Sigmoid colon (tissue), 7 donors: ENCODE data around the gene COG7. TPM values are rescaled to one million over a fixed set of nuclear protein-coding genes. Genes with fewer than 3 reads are reported as not detected.
"Not testable (repeated sequence)": the region's sequence is repeated elsewhere in the genome, so short reads cannot be mapped to it uniquely, and the experiment has no call there.

Source experiments
- DNase-seq: peaks from one replicate; pipeline ENCODE4 v3.0.0-alpha.2; 2019
- H3K27ac ChIP-seq, 4 donors: fragments of 200-600 bp; sonication (generic); one replicate each; pipeline ENCODE4 v1.5.1; 2016 to 2019; ENCODE audit warnings: mild to moderate bottlenecking in 1 of 4
- H3K27me3 ChIP-seq, 3 donors: fragments of 200-600 bp; sonication (generic); one replicate each; pipeline ENCODE4 v1.5.1; 2019; ENCODE audit warnings: mild to moderate bottlenecking in 1 of 3
- H3K36me3 ChIP-seq, 4 donors: fragments of 200-600 bp; sonication (generic); one replicate each; pipeline ENCODE4 v1.5.1; 2016 to 2019
- H3K4me1 ChIP-seq, 4 donors: fragments of 200-600 bp; sonication (generic); one replicate each; pipeline ENCODE4 v1.5.1; 2017 to 2019
- H3K4me3 ChIP-seq, 4 donors: fragments of 200-600 bp; sonication (generic); one replicate each; pipeline ENCODE4 v1.5.1; 2017 to 2019; ENCODE audit warnings: mild to moderate bottlenecking in 2 of 4, moderate library complexity in 1 of 4
- H3K9me3 ChIP-seq, 4 donors: fragments of 200-600 bp in 3 of 4; sonication (generic) in 3 of 4; one replicate each; pipeline versions ENCODE4 v1.5.1 to v1.6.1; 2013 to 2019
- EP300 ChIP-seq, 4 donors: sonication (generic); formaldehyde crosslinking; IDR thresholded peaks; one replicate each; pipeline ENCODE4 v1.6.1; 2017; ENCODE audit warnings: antibody characterized with exemption in 4 of 4
- POLR2A ChIP-seq, 2 donors: fragments of 450-650 bp; IDR thresholded peaks; one replicate each; pipeline ENCODE4 v1.6.1; 2016; ENCODE audit warnings: antibody characterized with exemption in 2 of 2, mild to moderate bottlenecking in 2 of 2, moderate library complexity in 2 of 2
- POLR2AphosphoS5 ChIP-seq, 4 donors: sonication (generic); formaldehyde crosslinking; IDR thresholded peaks; one replicate each; pipeline ENCODE4 v1.6.1; 2017; ENCODE audit warnings: antibody characterized with exemption in 4 of 4
- WGBS, 2 donors: extraction: QIAGEN DNeasy Blood & Tissue Kit; methylation state at CpG; one replicate each; pipeline ENCODE4 v1.1.7; 2013; 5-methylcytosine and 5-hydroxymethylcytosine counted together
- intact Hi-C: fragments of 100-400 bp; cut with DNase I; formaldehyde crosslinking; loops from one replicate; pipeline ENCODE4 v1.15.1; 2023
- polyA plus RNA-seq, 3 donors: library from polyadenylated mRNA; stranded (reverse); fragments of 200-250 nt; gene quantifications; one replicate each; pipeline ENCODE4 v1.2.3, GENCODE V29; 2013
- total RNA-seq, 4 donors: library from RNA; depleted of rRNA; stranded (reverse); fragments of >200 nt; gene quantifications; one replicate each; pipeline ENCODE4 v1.1.0, GENCODE V29; 2016
- TF ChIP-seq, protein P1 (sequence below), 4 experiments: fragments of 450-650 bp in 3 of 4; fragments of 200-600 bp in 1 of 4; IDR thresholded peaks; one replicate each; pipeline ENCODE4 v1.5.1; 2016 to 2019; ENCODE audit warnings: antibody characterized with exemption in 4 of 4, mild to moderate bottlenecking in 3 of 4, moderate library complexity in 2 of 4
- donor health status: healthy with polysubstance abuse.
- donor health status: Bipolar disorder and iron deficiency.
- donor health status: healthy.

Gene COG7
- total and polyA plus RNA-seq, 7 donors = 12.0 to 26.0 (median 17.4) TPM

DNA sequence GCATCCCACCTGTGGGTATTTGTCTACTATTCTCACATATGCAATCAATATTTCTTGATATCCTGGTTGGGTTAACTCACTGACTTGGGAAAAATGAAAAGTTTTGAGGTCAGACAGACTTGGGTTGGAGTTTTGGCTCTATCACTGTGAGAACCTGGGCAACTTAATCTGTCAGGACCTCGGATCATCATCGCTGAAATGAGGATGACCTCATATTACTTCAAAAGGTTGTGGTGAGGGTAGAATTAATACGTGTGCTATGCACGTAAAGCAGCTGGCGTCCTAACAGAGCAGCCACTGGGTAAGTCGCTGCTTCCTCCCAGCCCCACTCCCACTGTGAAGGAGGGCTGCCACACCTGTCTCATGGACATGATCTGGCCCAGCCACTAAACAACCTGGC lies 57.3 kb downstream of the COG7 start:
- Histone ChIP-seq H3K4me1 (peaks cover 0 to 46% (median 20%) of the 10 kb centered on the region in 4 donors), H3K4me3 (no peak overlapping the region), H3K9me3 (no peaks in the 10 kb centered on the region), H3K27me3 (no peaks in the 10 kb centered on the region), H3K27ac (no peak overlapping the region), H3K36me3 (peaks cover 8 to 71% (median 17%) of the 10 kb centered on the region in 4 donors)
- DNase-seq = no peak
- intact Hi-C loops = no loop called here
- TF ChIP-seq EP300 (IDR thresholded peaks at IDR 0.05) (no peak), POLR2AphosphoS5 (IDR thresholded peaks at IDR 0.05) (no peak), POLR2A (IDR thresholded peaks at IDR 0.05) (no peak)
- TF ChIP-seq, protein P1, sequence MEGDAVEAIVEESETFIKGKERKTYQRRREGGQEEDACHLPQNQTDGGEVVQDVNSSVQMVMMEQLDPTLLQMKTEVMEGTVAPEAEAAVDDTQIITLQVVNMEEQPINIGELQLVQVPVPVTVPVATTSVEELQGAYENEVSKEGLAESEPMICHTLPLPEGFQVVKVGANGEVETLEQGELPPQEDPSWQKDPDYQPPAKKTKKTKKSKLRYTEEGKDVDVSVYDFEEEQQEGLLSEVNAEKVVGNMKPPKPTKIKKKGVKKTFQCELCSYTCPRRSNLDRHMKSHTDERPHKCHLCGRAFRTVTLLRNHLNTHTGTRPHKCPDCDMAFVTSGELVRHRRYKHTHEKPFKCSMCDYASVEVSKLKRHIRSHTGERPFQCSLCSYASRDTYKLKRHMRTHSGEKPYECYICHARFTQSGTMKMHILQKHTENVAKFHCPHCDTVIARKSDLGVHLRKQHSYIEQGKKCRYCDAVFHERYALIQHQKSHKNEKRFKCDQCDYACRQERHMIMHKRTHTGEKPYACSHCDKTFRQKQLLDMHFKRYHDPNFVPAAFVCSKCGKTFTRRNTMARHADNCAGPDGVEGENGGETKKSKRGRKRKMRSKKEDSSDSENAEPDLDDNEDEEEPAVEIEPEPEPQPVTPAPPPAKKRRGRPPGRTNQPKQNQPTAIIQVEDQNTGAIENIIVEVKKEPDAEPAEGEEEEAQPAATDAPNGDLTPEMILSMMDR (IDR thresholded peaks at IDR 0.05) = no peak
- 97 to 98% methylated on average over 6 of the region's 6 CpGs for WGBS, 2 donors

GRCh38 chr16:23394141-23394831 lies 58.7 kb downstream of the COG7 start:
- H3K27me3 ChIP-seq = no peaks in the 10 kb centered on the region
- WGBS, 2 donors = 79 to 92% methylated on average over 4 of the region's 4 CpGs
- H3K27ac ChIP-seq = peak overlapping the region; percentile 31 to 78 (median 67)
- peaks cover 8 to 71% (median 19%) of the 10 kb centered on the region in 4 donors for H3K36me3 ChIP-seq
- H3K4me3 ChIP-seq = no peak overlapping the region
- H3K4me1 ChIP-seq = peaks cover 0 to 49% (median 18%) of the 10 kb centered on the region in 4 donors
- no peak for DNase-seq
- TF ChIP-seq EP300 (IDR thresholded peaks at IDR 0.05) (no peak), POLR2A (IDR thresholded peaks at IDR 0.05) (no peak), POLR2AphosphoS5 (IDR thresholded peaks at IDR 0.05) (peak in 1 of 4 donors; percentile 16)
- TF ChIP-seq, protein P1 (IDR thresholded peaks at IDR 0.05) = no peak
- H3K9me3 ChIP-seq = no peaks in the 10 kb centered on the region
- intact Hi-C loops = loop anchor here (5.0 kb wide), 1 partner anchor 52 kb away; no protein-coding TSS in a partner anchor

GRCh38 chr16:23392223-23392600 lies 60.8 kb downstream of the COG7 start:
- peak; percentile 59 for DNase-seq
- intact Hi-C loops = loop anchor here (5.0 kb wide), 1 partner anchor 50 kb away; no protein-coding TSS in a partner anchor

DNA sequence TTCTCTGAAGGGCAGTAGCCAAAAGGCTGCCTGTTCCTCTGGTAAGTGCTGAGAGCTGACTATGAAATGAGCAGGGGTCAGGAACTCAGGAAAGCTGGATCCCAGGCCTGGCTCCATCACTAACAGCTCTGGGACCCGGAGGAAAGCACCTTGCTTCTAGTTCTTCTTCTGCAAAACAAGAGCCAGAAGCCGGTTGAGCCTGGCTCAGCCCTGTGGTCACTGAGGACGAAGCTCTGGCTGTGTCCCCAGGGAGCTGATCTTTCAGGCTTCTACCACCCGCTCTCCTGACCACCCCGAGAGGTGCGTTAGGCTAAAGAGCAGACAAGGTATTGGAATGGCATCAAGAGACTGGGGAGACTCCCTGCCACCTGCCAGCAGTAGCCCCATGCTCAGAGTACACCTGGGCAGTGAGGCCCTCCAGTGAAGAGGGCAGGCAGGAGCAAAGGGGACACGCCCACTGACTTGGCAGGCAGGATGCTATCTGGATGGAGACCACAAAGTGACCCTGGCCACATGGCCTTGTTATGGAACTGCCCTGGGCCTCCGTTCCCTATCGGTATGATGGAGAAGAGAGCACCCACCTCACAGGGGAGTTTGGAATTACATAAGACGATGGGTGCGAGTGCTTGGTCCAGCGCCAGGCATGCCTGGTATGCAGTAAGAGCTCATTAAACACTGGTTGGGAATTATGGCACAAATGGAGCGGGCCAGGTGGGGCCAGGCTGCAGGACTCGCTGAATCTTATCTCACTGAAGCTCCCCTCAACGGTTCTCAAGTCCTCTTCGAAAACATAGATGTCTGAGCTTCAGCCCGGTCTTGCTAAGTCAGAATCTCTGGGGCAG lies 61.4 kb downstream of the COG7 start:
- TF ChIP-seq EP300 (IDR thresholded peaks at IDR 0.05) (no peak), POLR2AphosphoS5 (IDR thresholded peaks at IDR 0.05) (no peak)
- TF ChIP-seq, protein P1 (IDR thresholded peaks at IDR 0.05) = no peak
- Histone ChIP-seq H3K4me1 (peaks cover 0 to 39% (median 10%) of the 10 kb centered on the region in 4 donors), H3K27ac (peak overlapping the region in 3 of 4 donors; percentile 66 to 78 (median 68)), H3K27me3 (no peaks in the 10 kb centered on the region), H3K9me3 (no peaks in the 10 kb centered on the region), H3K36me3 (peaks cover 0 to 67% (median 22%) of the 10 kb centered on the region in 4 donors), H3K4me3 (no peak overlapping the region)
- DNase-seq = peak; percentile 53
- whole genome bisulfite sequencing, 2 donors = 91 to 95% methylated on average over 17 of the region's 17 CpGs
- intact Hi-C loops = loop anchor here (5.0 kb wide), 1 partner anchor 49 kb away; no protein-coding TSS in a partner anchor

More at GRCh38 chr16:23392223-23392600, 60.8 kb downstream of the COG7 start:
- Histone ChIP-seq H3K27ac (peak overlapping the region in 3 of 4 donors; percentile 66 to 78 (median 68)), H3K27me3 (no peaks in the 10 kb centered on the region), H3K9me3 (no peaks in the 10 kb centered on the region), H3K4me3 (no peak overlapping the region), H3K4me1 (peaks cover 0 to 39% (median 10%) of the 10 kb centered on the region in 4 donors), H3K36me3 (peaks cover 0 to 73% (median 25%) of the 10 kb centered on the region in 4 donors)
- 95 to 97% methylated on average over 6 of the region's 6 CpGs for WGBS, 2 donors
- TF ChIP-seq EP300 (IDR thresholded peaks at IDR 0.05) = no peak
- TF ChIP-seq POLR2AphosphoS5 (IDR thresholded peaks at IDR 0.05) = no peak
- TF ChIP-seq, protein P1 (IDR thresholded peaks at IDR 0.05) = no peak
- TF ChIP-seq POLR2A (IDR thresholded peaks at IDR 0.05) = no peak

- Histone ChIP-seq H3K4me1 (peaks cover 0 to 39% (median 10%) of the 10 kb centered on the region in 4 donors), H3K36me3 (peaks cover 0 to 55% (median 22%) of the 10 kb centered on the region in 4 donors), H3K27ac (peak overlapping the region in 3 of 4 donors; percentile 66 to 78 (median 68))
- H3K9me3 ChIP-seq, H3K4me3 ChIP-seq, H3K27me3 ChIP-seq: not testable (repeated sequence)
- DNase-seq = peak; percentile 21
- 97 to 98% methylated on average over 8 of the region's 8 CpGs for WGBS, 2 donors
- intact Hi-C loops = loop anchor here (5.0 kb wide), 1 partner anchor 48 kb away; no protein-coding TSS in a partner anchor
These were observed 63.1 kb downstream of the COG7 start for GRCh38 chr16:23389936-23390335.
